Esophagus squamous epithelium (tissue), 5 donors: Measurements from ENCODE around the gene KCNK3. TPM values are rescaled to one million over a fixed set of nuclear protein-coding genes. Genes with fewer than 3 reads are reported as not detected.
A peak's percentile ranks its signal among the peaks of the same experiment; 100 is the strongest.

Source experiments
- DNase-seq: peaks from one replicate; lab custom pipeline; 2025; lab: John Stamatoyannopoulos, UW
- H3K27ac ChIP-seq, 4 donors: fragments of 200-600 bp; sonication (generic); one replicate each; pipeline ENCODE4 v1.5.1; 2016 to 2019; ENCODE audit warnings: mild to moderate bottlenecking in 1 of 4
- H3K27me3 ChIP-seq, 4 donors: fragments of 200-600 bp; sonication (generic); 1 replicate in 3 of 4; 2 replicates in 1 of 4; pipeline versions ENCODE4 v1.5.1 to v1.6.0; 2017 to 2021; ENCODE audit warnings: antibody characterized with exemption in 1 of 4
- H3K36me3 ChIP-seq, 3 donors: fragments of 200-600 bp; sonication (generic); one replicate each; pipeline ENCODE4 v1.5.1; 2016 to 2019
- H3K4me1 ChIP-seq, 3 donors: fragments of 200-600 bp; sonication (generic); one replicate each; pipeline ENCODE4 v1.5.1; 2017 to 2019
- H3K4me3 ChIP-seq, 4 donors: fragments of 200-600 bp; sonication (generic); 1 replicate in 3 of 4; 2 replicates in 1 of 4; pipeline ENCODE4 v1.5.1; 2016 to 2019; ENCODE audit warnings: mild to moderate bottlenecking in 2 of 4, moderate library complexity in 1 of 4
- H3K9me3 ChIP-seq, 3 donors: fragments of 200-600 bp; sonication (generic); one replicate each; pipeline ENCODE4 v1.5.1; 2016 to 2019
- CTCF ChIP-seq, 6 experiments: fragments of 450-650 bp in 4 of 6; fragments of 200-600 bp in 2 of 6; sonication (generic) in 2 of 6; IDR thresholded peaks; one replicate each; pipeline ENCODE4 v1.5.1; 2016 to 2019; ENCODE audit warnings: antibody characterized with exemption in 6 of 6, mild to moderate bottlenecking in 4 of 6, moderate library complexity in 4 of 6
- POLR2A ChIP-seq, 4 donors: fragments of 450-650 bp; IDR thresholded peaks; one replicate each; pipeline ENCODE4 v1.6.1; 2017; ENCODE audit warnings: antibody characterized with exemption in 4 of 4, mild to moderate bottlenecking in 4 of 4, moderate library complexity in 3 of 4
- WGBS, 2 donors: methylation state at CpG; one replicate each; pipeline ENCODE4 v1.1.5; 2018; 5-methylcytosine and 5-hydroxymethylcytosine counted together
- intact Hi-C: fragments of 100-400 bp; cut with DNase I; formaldehyde crosslinking; loops from one replicate; pipeline ENCODE4 v1.15.0; 2022
- total RNA-seq, 4 donors: library from RNA; depleted of rRNA; stranded (reverse); fragments of >200 nt; gene quantifications; one replicate each; pipeline ENCODE4 v1.1.0, GENCODE V29; 2016
- donor health status: DM: yes; HTN: yes; CAD: no.

Gene KCNK3
- total RNA-seq, 4 donors from 2014 or later: 0.66 to 1.6 (median 0.84) TPM

DNA sequence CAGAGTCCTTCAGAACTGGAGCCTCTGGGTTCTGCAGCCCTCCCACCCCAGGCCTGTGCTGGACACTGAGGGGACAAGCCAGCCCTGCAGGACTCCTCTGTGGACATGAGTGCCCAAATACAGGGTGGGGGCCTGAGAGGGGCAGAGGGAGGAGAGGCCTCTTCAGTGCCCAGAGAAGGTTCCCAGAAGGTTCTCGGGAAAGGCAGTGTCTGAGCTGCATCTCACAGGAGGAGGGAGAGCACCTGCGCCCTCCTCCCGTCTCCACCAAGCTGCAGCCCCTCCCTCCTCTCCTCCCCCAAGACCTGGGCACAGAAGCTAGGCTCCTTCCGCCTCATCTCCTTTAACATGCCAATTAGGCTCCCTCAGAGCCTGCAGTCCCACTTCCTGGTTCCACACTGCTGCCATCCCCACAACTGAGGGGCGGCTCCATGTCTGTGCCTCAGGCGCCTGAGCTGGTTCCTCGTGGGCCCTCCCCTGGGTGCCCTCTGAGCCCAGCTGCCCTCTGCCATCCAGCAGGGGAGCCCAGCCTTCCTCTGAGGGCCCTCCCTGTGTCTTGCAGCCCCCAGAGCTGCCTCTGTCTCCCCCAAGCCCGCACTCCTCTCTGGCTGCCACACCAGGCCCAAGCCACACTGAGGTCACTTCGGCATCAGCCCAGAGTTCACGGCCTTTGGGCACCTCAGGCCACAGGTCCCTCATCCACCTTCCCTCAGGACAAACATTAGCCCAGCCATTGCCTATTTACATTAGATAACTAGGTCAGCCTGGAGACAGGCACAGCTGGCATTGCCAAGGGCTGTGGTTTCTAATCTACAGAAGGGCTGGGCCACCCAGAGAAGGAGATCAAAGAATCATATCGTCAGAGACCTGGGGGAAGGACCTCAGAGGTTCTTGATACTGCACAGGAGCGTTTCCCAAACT, 28.9 kb downstream of the KCNK3 start:
- no peak for DNase-seq
- Histone ChIP-seq H3K27ac (peak overlapping the region; percentile 11 to 84 (median 74)), H3K4me3 (no peak overlapping the region), H3K9me3 (no peaks in the 10 kb centered on the region), H3K27me3 (no peaks in the 10 kb centered on the region), H3K4me1 (peaks cover 8 to 59% (median 39%) of the 10 kb centered on the region in 3 donors), H3K36me3 (no peaks in the 10 kb centered on the region)
- intact Hi-C loops: no loop called here
- WGBS, 2 donors: 42 to 71% methylated on average over 2 to 9 of the region's 12 CpGs
- TF ChIP-seq CTCF (IDR thresholded peaks at IDR 0.05) (no peak), POLR2A (IDR thresholded peaks at IDR 0.05) (no peak)

- no peak for DNase-seq
- peak overlapping the region in 1 of 4 donors; percentile 84 for H3K27ac ChIP-seq
- 80 to 89% methylated on average over 1 of the region's 1 CpG for WGBS, 2 donors
- peaks cover 0 to 8% (median 0%) of the 10 kb centered on the region in 4 donors for H3K27me3 ChIP-seq
- no peaks in the 10 kb centered on the region for H3K9me3 ChIP-seq
- H3K4me1 ChIP-seq: peaks cover 8 to 59% (median 39%) of the 10 kb centered on the region in 3 donors
- H3K36me3 ChIP-seq: no peaks in the 10 kb centered on the region
- H3K4me3 ChIP-seq: no peak overlapping the region
- no peak for TF ChIP-seq POLR2A (IDR thresholded peaks at IDR 0.05)
- intact Hi-C loops: no loop called here
Measured at GRCh38 chr2:26722328-26722727, 29.8 kb downstream of the KCNK3 start.

GRCh38 chr2:26722911-26723310, 30.4 kb downstream of the KCNK3 start:
- Histone ChIP-seq H3K9me3 (no peaks in the 10 kb centered on the region), H3K27ac (peak overlapping the region in 3 of 4 donors; percentile 49 to 82 (median 71)), H3K4me3 (no peak overlapping the region), H3K36me3 (no peaks in the 10 kb centered on the region), H3K27me3 (peaks cover 0 to 14% (median 0%) of the 10 kb centered on the region in 4 donors), H3K4me1 (peaks cover 12 to 60% (median 39%) of the 10 kb centered on the region in 3 donors)
- no peak for TF ChIP-seq CTCF (IDR thresholded peaks at IDR 0.05)
- no peak for TF ChIP-seq POLR2A (IDR thresholded peaks at IDR 0.05)
- 94 to 100% methylated on average over 1 of the region's 1 CpG for WGBS, 2 donors
- no peak for DNase-seq
- intact Hi-C loops: no loop called here

DNA sequence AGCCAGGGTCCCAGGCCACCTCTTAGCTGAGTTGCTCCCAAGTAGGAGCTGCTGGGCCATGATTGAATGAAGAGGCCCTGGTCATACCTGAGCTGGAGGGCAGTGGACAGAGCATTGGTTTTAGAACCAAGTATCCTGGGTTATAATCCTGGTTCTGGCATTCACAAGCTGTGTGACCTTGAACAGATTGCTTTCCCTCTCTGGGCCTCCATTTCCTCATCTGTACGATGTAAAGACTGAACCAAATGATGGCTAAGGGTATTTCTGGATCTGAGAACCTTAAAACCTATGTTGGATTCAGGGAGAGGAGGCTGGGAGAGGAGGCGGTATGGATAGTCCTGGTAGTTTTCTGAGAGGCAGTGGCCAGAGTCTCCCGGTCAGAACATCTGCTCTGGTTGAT, 31.0 kb downstream of the KCNK3 start:
- TF ChIP-seq POLR2A (IDR thresholded peaks at IDR 0.05) (no peak), CTCF (IDR thresholded peaks at IDR 0.05) (no peak)
- intact Hi-C loops: no loop called here
- 80 to 85% methylated on average over 1 to 3 of the region's 3 CpGs for WGBS, 2 donors
- H3K9me3 ChIP-seq: no peaks in the 10 kb centered on the region
- peak overlapping the region in 3 of 4 donors; percentile 49 to 82 (median 71) for H3K27ac ChIP-seq
- no peaks in the 10 kb centered on the region for H3K36me3 ChIP-seq
- H3K4me3 ChIP-seq: no peak overlapping the region
- H3K27me3 ChIP-seq: peaks cover 0 to 19% (median 0%) of the 10 kb centered on the region in 4 donors
- DNase-seq: no peak
- peaks cover 13 to 64% (median 39%) of the 10 kb centered on the region in 3 donors for H3K4me1 ChIP-seq

DNA sequence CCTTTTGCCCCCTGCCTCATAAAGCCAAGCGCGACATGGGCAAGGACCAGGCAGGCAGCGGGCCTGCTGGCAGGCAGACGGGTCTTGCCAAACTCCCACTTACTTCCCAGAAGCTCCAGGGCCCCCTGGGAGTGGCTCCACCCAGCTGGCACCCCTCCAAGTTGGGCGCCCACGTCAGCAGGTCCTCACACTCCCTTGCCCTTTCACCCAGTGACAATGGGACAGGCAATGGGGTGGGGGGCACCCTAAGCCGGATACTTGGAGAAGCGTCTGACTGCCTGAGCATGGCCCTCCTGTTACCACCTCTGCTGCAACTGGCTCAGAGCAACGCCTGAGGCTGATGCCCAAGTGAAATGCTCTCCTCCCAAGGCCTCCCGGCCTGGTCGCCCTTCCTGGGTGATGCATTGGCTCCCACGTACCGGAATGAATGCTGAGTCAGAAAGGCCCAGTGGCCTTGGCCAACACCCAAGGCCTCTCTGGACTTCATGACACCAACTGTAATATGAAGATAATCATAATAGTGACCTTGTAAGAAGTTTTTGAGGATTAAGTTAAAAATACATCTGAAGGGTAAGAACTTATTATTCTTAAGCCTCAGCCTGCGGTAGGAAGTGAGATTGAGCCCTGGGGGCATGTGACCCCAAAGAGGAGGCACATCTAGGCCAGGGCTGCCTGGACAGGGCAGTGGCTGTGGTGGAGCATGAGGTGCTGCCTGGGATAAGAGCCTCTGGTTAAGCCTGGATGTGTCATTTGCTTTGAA, 31.6 kb downstream of the KCNK3 start:
- WGBS, 2 donors: 38 to 53% methylated on average over 7 to 8 of the region's 14 CpGs
- Histone ChIP-seq H3K4me3 (no peak overlapping the region), H3K27me3 (peaks cover 0 to 23% (median 0%) of the 10 kb centered on the region in 4 donors), H3K27ac (peak overlapping the region; percentile 18 to 82 (median 60)), H3K4me1 (peaks cover 13 to 64% (median 39%) of the 10 kb centered on the region in 3 donors), H3K36me3 (no peaks in the 10 kb centered on the region), H3K9me3 (no peaks in the 10 kb centered on the region)
- DNase-seq: no peak
- TF ChIP-seq POLR2A (IDR thresholded peaks at IDR 0.05) (no peak), CTCF (IDR thresholded peaks at IDR 0.05) (no peak)
- intact Hi-C loops: no loop called here
